Astrocyte (in vitro differentiated cells and primary cell): Measurements from ENCODE around the gene ATF7. TPM values are rescaled to one million over a fixed set of nuclear protein-coding genes. Genes with fewer than 3 reads are reported as not detected.

Experiments
- DNase-seq: peaks from one replicate; pipeline ENCODE4 v3.0.0-alpha.2; 2010; ENCODE audit warnings: low read depth
- FAIRE-seq: peaks from 2 replicates; lab custom pipeline; 2011; peaks lifted over from hg19 to GRCh38; lab: Jason Lieb, UNC
- H2AFZ ChIP-seq: 2 replicates; pipeline ENCODE4 v1.6.0; 2012; ENCODE audit warnings: low read depth, low read length, inconsistent platforms
- H3K27ac ChIP-seq: 2 replicates; pipeline ENCODE4 v1.5.1; 2011; ENCODE audit warnings: low read depth, low read length, inconsistent platforms
- H3K27me3 ChIP-seq: 2 replicates; pipeline ENCODE4 v1.6.0; 2011; ENCODE audit warnings: low read length, inconsistent platforms; ENCODE audit not compliant: insufficient read depth
- H3K36me3 ChIP-seq: 2 replicates; pipeline ENCODE4 v1.5.1; 2011; ENCODE audit warnings: low read length, inconsistent platforms; ENCODE audit not compliant: insufficient read depth
- H3K4me1 ChIP-seq: 2 replicates; pipeline ENCODE4 v1.5.1; 2011; ENCODE audit warnings: low read length, inconsistent platforms; ENCODE audit not compliant: insufficient read depth
- H3K4me2 ChIP-seq: 2 replicates; pipeline ENCODE4 v1.6.0; 2012; ENCODE audit warnings: low read length, inconsistent platforms
- H3K4me3 ChIP-seq: 2 replicates; pipeline ENCODE4 v1.5.1; 2011; ENCODE audit warnings: low read depth, mild to moderate bottlenecking, low read length, inconsistent platforms; ENCODE audit not compliant: insufficient read depth
- H3K79me2 ChIP-seq: 2 replicates; pipeline ENCODE4 v1.6.0; 2012; ENCODE audit warnings: mild to moderate bottlenecking, low read length, inconsistent platforms; ENCODE audit not compliant: insufficient read depth
- H3K9ac ChIP-seq: 2 replicates; pipeline ENCODE4 v1.6.0; 2012; ENCODE audit warnings: mild to moderate bottlenecking, low read length, inconsistent platforms
- H3K9me3 ChIP-seq: 2 replicates; pipeline ENCODE4 v1.5.1; 2012; ENCODE audit warnings: low read depth, mild to moderate bottlenecking, low read length, inconsistent platforms; ENCODE audit not compliant: insufficient read depth
- H4K20me1 ChIP-seq: 2 replicates; pipeline ENCODE4 v1.6.0; 2012; ENCODE audit warnings: low read length, inconsistent platforms; ENCODE audit not compliant: insufficient read depth
- H3K27ac Mint-ChIP-seq: one replicate; pipeline ENCODE4 v1.8.0; 2021; ENCODE audit warnings: mild to moderate bottlenecking, mixed read lengths; ENCODE audit not compliant: unreplicated experiment
- H3K27me3 Mint-ChIP-seq: one replicate; pipeline ENCODE4 v1.8.0; 2021; ENCODE audit warnings: low read depth, mixed read lengths; ENCODE audit not compliant: unreplicated experiment
- H3K36me3 Mint-ChIP-seq: one replicate; pipeline ENCODE4 v1.8.0; 2021; ENCODE audit warnings: low read depth, mixed read lengths; ENCODE audit not compliant: unreplicated experiment
- H3K4me1 Mint-ChIP-seq: one replicate; pipeline ENCODE4 v1.8.0; 2021; ENCODE audit warnings: low read depth, mixed read lengths; ENCODE audit not compliant: unreplicated experiment
- H3K4me3 Mint-ChIP-seq: one replicate; pipeline ENCODE4 v1.8.0; 2021; ENCODE audit warnings: mild to moderate bottlenecking, moderate library complexity, mixed read lengths; ENCODE audit not compliant: unreplicated experiment
- H3K9me3 Mint-ChIP-seq: one replicate; pipeline ENCODE4 v1.8.0; 2021; ENCODE audit warnings: mild to moderate bottlenecking, mixed read lengths; ENCODE audit not compliant: unreplicated experiment
- CTCF ChIP-seq: IDR thresholded peaks from 2 replicates; pipeline ENCODE4 v1.5.1; 2011; ENCODE audit warnings: low read depth, mild to moderate bottlenecking, inconsistent platforms, low read length, moderate library complexity; ENCODE audit not compliant: insufficient read depth
- EZH2 ChIP-seq: IDR thresholded peaks from 2 replicates; pipeline ENCODE4 v1.6.1; 2012; ENCODE audit warnings: mild to moderate bottlenecking, low read length, inconsistent platforms; ENCODE audit not compliant: insufficient read depth
- total RNA-seq: library from RNA; stranded (reverse); gene quantifications from 2 replicates; pipeline ENCODE4 v1.2.1, GENCODE V29; 2021

ATF7 gene
- total RNA-seq, 1 donor from 2014 or later = 38.3 TPM

- H3K4me1 ChIP-seq = peaks cover 11% of the 10 kb centered on the region
- peaks cover 20% of the 10 kb centered on the region for H4K20me1 ChIP-seq
- H3K9me3 ChIP-seq = no peaks in the 10 kb centered on the region
- Mint-ChIP-seq H3K27me3 (no peaks in the 10 kb centered on the region), H3K36me3 (peaks cover 7% of the 10 kb centered on the region), H3K9me3 (no peaks in the 10 kb centered on the region), H3K4me3 (peak overlapping the region; percentile 82), H3K4me1 (peaks cover 27% of the 10 kb centered on the region), H3K27ac (peak overlapping the region; percentile 92)
- H3K79me2 ChIP-seq = peaks cover 36% of the 10 kb centered on the region
- FAIRE-seq (no peak), DNase-seq (peak; percentile 78)
- peak overlapping the region; percentile 59 for H3K27ac ChIP-seq
- peak overlapping the region; percentile 75 for H3K9ac ChIP-seq
- peak overlapping the region; percentile 53 for H3K4me3 ChIP-seq
- H3K27me3 ChIP-seq = no peaks in the 10 kb centered on the region
- no peaks in the 10 kb centered on the region for H3K36me3 ChIP-seq
- peak overlapping the region; percentile 74 for H2AFZ ChIP-seq
- peak overlapping the region; percentile 87 for H3K4me2 ChIP-seq
- TF ChIP-seq EZH2 (no peak), CTCF (no peak)
Observed at GRCh38 chr12:53492830-53493609, 133.2 kb downstream of the ATF7 start.

- Histone ChIP-seq H3K27ac (peak overlapping the region; percentile 38), H3K27me3 (no peaks in the 10 kb centered on the region), H3K4me3 (peak overlapping the region; percentile 42), H3K9me3 (no peaks in the 10 kb centered on the region), H3K9ac (peak overlapping the region; percentile 75), H2AFZ (no peak overlapping the region), H3K4me2 (peak overlapping the region; percentile 87), H3K4me1 (peaks cover 11% of the 10 kb centered on the region), H4K20me1 (peaks cover 20% of the 10 kb centered on the region), H3K36me3 (no peaks in the 10 kb centered on the region), H3K79me2 (peaks cover 34% of the 10 kb centered on the region)
- Mint-ChIP-seq H3K36me3 (peaks cover 7% of the 10 kb centered on the region), H3K27ac (peak overlapping the region; percentile 92), H3K27me3 (no peaks in the 10 kb centered on the region), H3K9me3 (no peaks in the 10 kb centered on the region), H3K4me1 (peaks cover 29% of the 10 kb centered on the region), H3K4me3 (peak overlapping the region; percentile 82)
- FAIRE-seq = no peak
- no peak for DNase-seq
- no peak for TF ChIP-seq CTCF
- no peak for TF ChIP-seq EZH2
Observed at GRCh38 chr12:53492188-53492587, 134.0 kb downstream of the ATF7 start.
